ENCODE results near the gene STK33.

Gene STK33

DNA sequence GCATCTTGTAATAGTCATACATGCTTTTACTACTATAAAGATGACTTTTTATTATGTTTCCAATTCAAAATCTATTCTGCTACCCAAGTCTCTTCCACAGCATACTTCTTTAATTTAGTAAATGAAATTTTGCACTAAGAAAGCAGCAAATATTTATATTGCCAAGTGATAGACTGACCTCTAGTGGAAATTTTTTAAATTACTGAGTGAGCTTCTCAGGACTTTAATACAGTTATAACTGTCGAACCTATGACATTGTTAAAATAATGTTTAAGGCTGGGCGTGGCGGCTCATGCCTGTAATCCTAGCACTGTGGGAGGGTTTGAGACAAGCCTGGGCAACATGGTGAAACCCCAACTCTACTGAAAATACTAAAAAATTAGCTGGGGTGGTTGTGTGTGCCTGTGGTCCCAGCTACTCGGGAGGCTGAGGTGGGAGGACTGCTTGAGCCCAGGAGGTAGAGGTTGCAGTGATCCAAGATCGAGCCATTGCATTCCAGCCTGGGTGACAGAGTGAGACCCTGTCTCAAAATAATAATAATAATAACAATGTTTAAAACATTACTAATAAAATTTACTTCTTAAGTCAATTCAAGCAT, 27.3 kb downstream of the STK33 start:
- TF ChIP-seq POLR2A (IDR thresholded peaks at IDR 0.05; ENCODE audit: low read depth, low read length) (no peak), PAX5 (IDR thresholded peaks at IDR 0.05; ENCODE audit: insufficient read depth, low read length, severe bottlenecking) (no peak), POU2F2 (IDR thresholded peaks at IDR 0.05; ENCODE audit: low read depth, low read length) (no peak), POLR2AphosphoS5 (IDR thresholded peaks at IDR 0.05; ENCODE audit: low read depth, low read length) (no peak), SPI1 (IDR thresholded peaks at IDR 0.05; ENCODE audit: low read depth, low read length) (no peak), TAF1 (IDR thresholded peaks at IDR 0.05; ENCODE audit: low read depth, low read length) (no peak)
- DNase-seq (ENCODE audit: insufficient read length, low spot score) (no peak), FAIRE-seq (peak; percentile 33)

DNA sequence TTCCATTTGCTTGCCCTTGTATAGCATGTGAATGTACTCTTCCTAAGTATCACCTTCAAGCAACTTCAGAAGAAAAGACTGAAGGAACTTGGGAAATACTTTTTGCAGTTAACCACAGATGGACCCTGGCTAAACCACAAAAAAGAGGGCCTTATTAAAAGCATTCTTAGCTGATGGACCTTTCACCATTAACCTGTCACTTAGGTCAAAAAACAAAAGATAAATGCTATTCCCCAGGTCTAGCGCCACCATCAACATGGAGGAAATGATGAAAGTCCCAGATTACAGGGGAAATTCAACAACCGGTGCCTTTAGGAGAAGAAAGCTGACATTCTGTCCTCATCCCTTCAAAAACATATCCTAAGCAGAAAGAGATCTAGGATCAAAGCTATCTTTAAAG, 29.5 kb downstream of the STK33 start:
- no peak for TF ChIP-seq POU2F2 (IDR thresholded peaks at IDR 0.05; ENCODE audit: low read depth, low read length)
- DNase-seq (ENCODE audit: insufficient read length, low spot score) (no peak), FAIRE-seq (no peak)

DNA sequence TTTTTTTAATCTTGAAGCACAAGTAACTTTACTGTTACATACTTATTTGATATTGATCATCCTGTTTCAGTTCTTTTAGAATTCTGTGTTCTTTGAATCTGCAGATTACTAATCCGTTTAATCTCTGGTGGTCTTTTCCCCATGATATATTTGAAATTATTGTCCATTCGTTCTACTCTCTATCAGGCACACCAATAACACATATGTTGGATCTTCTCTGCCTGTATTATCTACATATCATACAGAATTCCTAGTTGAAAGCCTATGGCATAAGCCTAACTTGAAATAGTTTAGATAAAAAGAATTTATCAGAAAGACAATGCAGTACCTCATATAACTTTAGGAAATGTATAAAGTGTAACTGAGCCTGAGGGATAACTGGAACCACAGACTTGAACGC, 32.6 kb downstream of the STK33 start:
- no peak for FAIRE-seq
- TF ChIP-seq PAX5 (IDR thresholded peaks at IDR 0.05; ENCODE audit: insufficient read depth, low read length, severe bottlenecking) (no peak), POLR2A (IDR thresholded peaks at IDR 0.05; ENCODE audit: low read depth, low read length) (no peak), SPI1 (IDR thresholded peaks at IDR 0.05; ENCODE audit: low read depth, low read length) (no peak), POU2F2 (IDR thresholded peaks at IDR 0.05; ENCODE audit: low read depth, low read length) (no peak), POLR2AphosphoS5 (IDR thresholded peaks at IDR 0.05; ENCODE audit: low read depth, low read length) (no peak), TAF1 (IDR thresholded peaks at IDR 0.05; ENCODE audit: low read depth, low read length) (no peak)
- DNase-seq (ENCODE audit: insufficient read length, low spot score): no peak

DNA sequence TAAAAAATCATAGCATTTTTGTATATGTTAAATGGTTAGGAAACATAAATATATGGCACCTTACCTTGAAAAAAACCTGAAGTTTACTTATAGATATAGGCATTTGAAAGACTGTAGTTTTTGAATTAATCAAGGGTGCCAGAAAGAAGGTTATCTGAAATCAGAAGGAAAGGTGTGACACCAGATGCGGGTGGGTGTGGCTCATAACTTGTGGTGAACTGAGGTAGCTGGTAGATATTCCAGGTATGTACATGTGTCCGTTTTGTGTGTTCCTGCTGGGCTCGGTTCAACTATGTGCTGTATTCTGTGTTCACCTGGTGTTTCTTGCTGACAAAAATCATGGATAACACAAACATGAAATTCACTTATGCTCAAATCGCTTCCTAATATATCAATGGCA, 35.6 kb downstream of the STK33 start:
- FAIRE-seq (no peak), DNase-seq (ENCODE audit: insufficient read length, low spot score) (no peak)
- no peak for TF ChIP-seq PAX5 (IDR thresholded peaks at IDR 0.05; ENCODE audit: insufficient read depth, low read length, severe bottlenecking)
- TF ChIP-seq POU2F2 (IDR thresholded peaks at IDR 0.05; ENCODE audit: low read depth, low read length): no peak
- TF ChIP-seq POLR2A (IDR thresholded peaks at IDR 0.05; ENCODE audit: low read depth, low read length): no peak
- no peak for TF ChIP-seq SPI1 (IDR thresholded peaks at IDR 0.05; ENCODE audit: low read depth, low read length)
- no peak for TF ChIP-seq POLR2AphosphoS5 (IDR thresholded peaks at IDR 0.05; ENCODE audit: low read depth, low read length)
- TF ChIP-seq TAF1 (IDR thresholded peaks at IDR 0.05; ENCODE audit: low read depth, low read length): no peak

DNA sequence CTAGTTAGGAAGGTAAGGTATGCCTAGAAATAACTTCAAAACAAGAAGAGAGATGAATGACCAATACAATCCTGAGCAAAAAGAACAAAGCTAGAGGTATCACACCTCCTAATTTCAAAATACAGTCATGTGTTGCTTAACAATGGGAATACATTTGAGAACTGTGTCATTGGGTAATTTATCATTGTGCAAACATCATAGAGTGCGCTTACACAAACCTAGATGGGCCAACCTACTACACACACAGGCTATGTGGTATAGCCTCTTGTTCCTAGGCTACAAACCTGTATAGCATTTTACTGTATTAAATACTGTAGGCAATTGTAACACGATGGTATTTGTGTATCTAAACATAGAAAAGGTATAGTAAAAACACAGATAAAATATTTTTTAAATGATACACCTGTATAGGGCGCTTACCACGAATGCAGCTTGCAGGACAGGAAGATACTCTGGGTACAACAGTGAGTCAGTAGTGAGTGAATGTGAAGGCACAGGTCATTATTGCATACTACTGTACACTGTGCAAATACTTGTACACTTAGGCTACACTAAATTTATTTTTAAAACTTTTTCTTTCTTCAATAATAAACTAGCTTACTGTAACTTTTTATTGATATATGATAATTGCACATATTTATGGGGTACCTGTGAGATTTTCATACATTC, 48.2 kb downstream of the STK33 start:
- no peak for TF ChIP-seq POLR2A (IDR thresholded peaks at IDR 0.05; ENCODE audit: low read depth, low read length)
- TF ChIP-seq POU2F2 (IDR thresholded peaks at IDR 0.05; ENCODE audit: low read depth, low read length): no peak
- TF ChIP-seq PAX5 (IDR thresholded peaks at IDR 0.05; ENCODE audit: insufficient read depth, low read length, severe bottlenecking): no peak
- TF ChIP-seq TAF1 (IDR thresholded peaks at IDR 0.05; ENCODE audit: low read depth, low read length): no peak
- TF ChIP-seq SPI1 (IDR thresholded peaks at IDR 0.05; ENCODE audit: low read depth, low read length): no peak
- no peak for TF ChIP-seq POLR2AphosphoS5 (IDR thresholded peaks at IDR 0.05; ENCODE audit: low read depth, low read length)
- no peak for FAIRE-seq
- no peak for DNase-seq (ENCODE audit: insufficient read length, low spot score)

DNA sequence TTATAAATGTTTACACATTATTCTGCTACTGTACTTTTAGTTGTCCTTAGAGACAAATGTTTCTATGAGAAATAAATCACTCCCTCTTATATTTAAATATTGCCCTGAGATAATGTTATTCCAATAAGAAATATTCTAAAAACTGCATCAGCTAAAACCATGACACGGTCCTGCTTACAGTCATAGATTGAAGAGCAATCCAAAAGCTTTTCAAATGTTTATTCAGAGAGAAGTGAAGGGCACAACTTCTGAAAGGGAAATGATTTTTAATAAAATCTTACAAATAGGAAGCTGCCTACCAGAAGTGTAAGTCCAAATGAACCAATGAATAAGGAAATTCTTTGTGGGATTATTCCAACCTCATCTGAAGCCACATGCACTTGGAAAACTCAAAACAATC, 49.2 kb downstream of the STK33 start:
- FAIRE-seq: no peak
- no peak for DNase-seq (ENCODE audit: insufficient read length, low spot score)
- TF ChIP-seq POU2F2 (IDR thresholded peaks at IDR 0.05; ENCODE audit: low read depth, low read length): no peak
- TF ChIP-seq POLR2A (IDR thresholded peaks at IDR 0.05; ENCODE audit: low read depth, low read length): no peak

DNA sequence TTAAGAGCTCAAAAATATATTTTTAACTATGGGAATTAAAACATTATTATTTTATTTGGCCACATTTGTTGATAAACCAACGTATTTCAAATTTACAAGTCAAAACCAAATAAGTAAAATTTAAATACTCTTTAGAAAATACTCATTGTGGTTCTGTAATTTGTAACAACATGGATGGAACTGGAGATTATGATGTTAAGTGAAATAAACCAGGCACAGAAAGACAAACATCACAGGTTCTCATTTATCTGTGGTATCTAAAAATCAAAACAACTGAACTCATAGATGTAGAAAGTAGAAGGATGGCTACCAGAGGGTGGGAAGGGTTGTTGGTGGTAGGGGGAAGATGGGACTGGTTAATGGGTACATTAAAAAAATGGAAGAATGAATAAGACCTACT, 50.8 kb downstream of the STK33 start:
- FAIRE-seq (no peak), DNase-seq (ENCODE audit: insufficient read length, low spot score) (no peak)
- TF ChIP-seq PAX5 (IDR thresholded peaks at IDR 0.05; ENCODE audit: insufficient read depth, low read length, severe bottlenecking) (no peak), TAF1 (IDR thresholded peaks at IDR 0.05; ENCODE audit: low read depth, low read length) (no peak), POLR2AphosphoS5 (IDR thresholded peaks at IDR 0.05; ENCODE audit: low read depth, low read length) (no peak), POLR2A (IDR thresholded peaks at IDR 0.05; ENCODE audit: low read depth, low read length) (no peak), POU2F2 (IDR thresholded peaks at IDR 0.05; ENCODE audit: low read depth, low read length) (no peak), SPI1 (IDR thresholded peaks at IDR 0.05; ENCODE audit: low read depth, low read length) (no peak)

DNA sequence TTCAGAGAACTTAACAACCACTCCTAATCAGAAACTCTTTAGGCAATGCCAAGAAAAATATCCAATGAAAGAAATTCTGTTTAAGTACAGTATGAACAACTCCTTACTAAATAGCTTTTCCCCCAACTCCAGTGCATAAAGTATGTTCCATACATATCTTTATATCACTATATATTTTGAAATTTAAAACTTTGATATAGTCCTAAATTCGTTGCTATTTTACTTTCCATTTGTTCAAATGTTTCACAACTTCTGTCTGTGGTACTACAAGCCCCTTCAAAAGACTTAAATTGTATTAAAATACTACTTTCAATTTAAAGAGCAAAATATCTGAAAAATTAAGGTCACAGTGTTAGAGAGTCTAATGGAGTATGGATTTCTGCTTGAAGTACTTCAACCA, 52.6 kb downstream of the STK33 start:
- TF ChIP-seq PAX5 (IDR thresholded peaks at IDR 0.05; ENCODE audit: insufficient read depth, low read length, severe bottlenecking): no peak
- no peak for TF ChIP-seq POU2F2 (IDR thresholded peaks at IDR 0.05; ENCODE audit: low read depth, low read length)
- no peak for TF ChIP-seq SPI1 (IDR thresholded peaks at IDR 0.05; ENCODE audit: low read depth, low read length)
- TF ChIP-seq POLR2AphosphoS5 (IDR thresholded peaks at IDR 0.05; ENCODE audit: low read depth, low read length): no peak
- TF ChIP-seq POLR2A (IDR thresholded peaks at IDR 0.05; ENCODE audit: low read depth, low read length): no peak
- TF ChIP-seq TAF1 (IDR thresholded peaks at IDR 0.05; ENCODE audit: low read depth, low read length): no peak
- FAIRE-seq (no peak), DNase-seq (ENCODE audit: insufficient read length, low spot score) (no peak)

DNA sequence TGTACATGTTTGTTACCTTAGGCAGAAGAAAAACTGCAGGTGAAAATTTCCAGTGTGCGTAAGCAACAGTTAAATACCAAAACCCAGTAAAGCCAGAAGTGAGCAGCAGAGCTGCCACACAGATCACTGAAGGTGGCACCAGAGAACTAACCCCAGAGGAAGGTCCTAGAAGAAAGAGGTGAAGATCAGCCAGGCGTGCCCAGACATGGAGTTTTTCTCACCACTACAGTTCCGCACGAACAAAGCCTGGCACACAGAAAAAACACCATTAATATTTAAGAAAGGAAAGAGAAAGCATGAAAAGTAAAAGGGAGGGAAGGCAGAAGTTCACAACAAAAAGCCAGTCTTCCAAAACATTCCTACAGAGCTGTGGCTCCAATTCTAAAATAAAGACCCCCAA, 60.7 kb downstream of the STK33 start:
- FAIRE-seq (peak; percentile 90), DNase-seq (ENCODE audit: insufficient read length, low spot score) (no peak)
- no peak for TF ChIP-seq TAF1 (IDR thresholded peaks at IDR 0.05; ENCODE audit: low read depth, low read length)
- TF ChIP-seq SPI1 (IDR thresholded peaks at IDR 0.05; ENCODE audit: low read depth, low read length): 0 out of 2 replicates have a peak, but pooled peaks have one; percentile 19
- no peak for TF ChIP-seq POU2F2 (IDR thresholded peaks at IDR 0.05; ENCODE audit: low read depth, low read length)
- TF ChIP-seq PAX5 (IDR thresholded peaks at IDR 0.05; ENCODE audit: insufficient read depth, low read length, severe bottlenecking): peak; percentile 94
- no peak for TF ChIP-seq POLR2A (IDR thresholded peaks at IDR 0.05; ENCODE audit: low read depth, low read length)
- TF ChIP-seq POLR2AphosphoS5 (IDR thresholded peaks at IDR 0.05; ENCODE audit: low read depth, low read length): no peak

DNA sequence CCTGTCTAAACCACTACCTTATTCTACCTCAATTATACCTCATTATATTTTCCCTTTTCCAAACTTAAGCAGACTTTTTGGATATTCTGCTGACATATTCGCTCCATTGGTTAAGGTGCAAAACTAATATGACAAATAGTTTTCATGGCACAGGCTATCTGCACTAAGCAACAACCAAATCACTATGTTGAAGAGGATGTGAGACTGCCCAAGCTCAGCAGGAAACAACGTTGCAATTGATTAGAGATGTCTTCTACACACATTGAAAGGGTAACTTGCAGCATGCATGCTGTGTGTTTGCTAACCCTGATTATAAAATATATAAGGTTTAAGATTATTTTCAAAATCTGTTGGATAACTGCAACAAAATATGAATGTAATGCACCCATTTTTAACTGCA, 61.6 kb downstream of the STK33 start:
- FAIRE-seq: peak; percentile 89
- peak; percentile 72 for TF ChIP-seq SPI1 (IDR thresholded peaks at IDR 0.05; ENCODE audit: low read depth, low read length)
- TF ChIP-seq PAX5 (IDR thresholded peaks at IDR 0.05; ENCODE audit: insufficient read depth, low read length, severe bottlenecking): no peak
- no peak for TF ChIP-seq POLR2A (IDR thresholded peaks at IDR 0.05; ENCODE audit: low read depth, low read length)
- TF ChIP-seq POU2F2 (IDR thresholded peaks at IDR 0.05; ENCODE audit: low read depth, low read length): no peak
- no peak for TF ChIP-seq POLR2AphosphoS5 (IDR thresholded peaks at IDR 0.05; ENCODE audit: low read depth, low read length)
- DNase-seq (ENCODE audit: insufficient read length, low spot score): peak; percentile 21

Data from GM12891 (cell line).